Large intestine (tissue), 3 donors: ENCODE measurements around the gene COX4I1. TPM values are rescaled to one million over a fixed set of nuclear protein-coding genes. Genes with fewer than 3 reads are reported as not detected.
"Not testable (repeated sequence)": the region's sequence is repeated elsewhere in the genome, so short reads cannot be mapped to it uniquely, and the experiment has no call there.

ENCODE experiments used
- DNase-seq, 2 donors: peaks; one replicate each; pipeline versions ENCODE4 v3.0.0 to v3.0.0-alpha.2; 2013
- H3K27ac ChIP-seq: one replicate; pipeline ENCODE4 v1.5.1; 2013; ENCODE audit warnings: low read length
- H3K27me3 ChIP-seq: 2 replicates; pipeline ENCODE4 v1.6.1; 2013; ENCODE audit warnings: low read length; ENCODE audit not compliant: control insufficient read depth, insufficient read depth
- H3K36me3 ChIP-seq: 2 replicates; pipeline ENCODE4 v1.6.1; 2013; ENCODE audit warnings: low read length; ENCODE audit not compliant: control insufficient read depth, insufficient read depth
- H3K4me1 ChIP-seq: one replicate; pipeline ENCODE4 v1.6.1; 2013; ENCODE audit warnings: low read length; ENCODE audit not compliant: control insufficient read depth, insufficient read depth
- H3K4me3 ChIP-seq: one replicate; pipeline ENCODE4 v1.5.1; 2013; ENCODE audit warnings: low read length
- H3K9me3 ChIP-seq: one replicate; pipeline ENCODE4 v1.6.1; 2013; ENCODE audit warnings: mild to moderate bottlenecking, low read depth, low read length, moderate library complexity; ENCODE audit not compliant: control insufficient read depth
- WGBS: methylation state at CpG from one replicate; pipeline ENCODE4 v1.1.5; 2013; ENCODE audit warnings: low lambda C conversion rate; ENCODE audit not compliant: insufficient coverage; 5-methylcytosine and 5-hydroxymethylcytosine counted together
- polyA plus RNA-seq: library from polyadenylated mRNA; unstranded; fragments of 120-200 nt; gene quantifications from one replicate; pipeline ENCODE4 v1.2.1, GENCODE V29; 2013

The COX4I1 gene
- polyA plus RNA-seq, 1 donor: 492 TPM

DNA sequence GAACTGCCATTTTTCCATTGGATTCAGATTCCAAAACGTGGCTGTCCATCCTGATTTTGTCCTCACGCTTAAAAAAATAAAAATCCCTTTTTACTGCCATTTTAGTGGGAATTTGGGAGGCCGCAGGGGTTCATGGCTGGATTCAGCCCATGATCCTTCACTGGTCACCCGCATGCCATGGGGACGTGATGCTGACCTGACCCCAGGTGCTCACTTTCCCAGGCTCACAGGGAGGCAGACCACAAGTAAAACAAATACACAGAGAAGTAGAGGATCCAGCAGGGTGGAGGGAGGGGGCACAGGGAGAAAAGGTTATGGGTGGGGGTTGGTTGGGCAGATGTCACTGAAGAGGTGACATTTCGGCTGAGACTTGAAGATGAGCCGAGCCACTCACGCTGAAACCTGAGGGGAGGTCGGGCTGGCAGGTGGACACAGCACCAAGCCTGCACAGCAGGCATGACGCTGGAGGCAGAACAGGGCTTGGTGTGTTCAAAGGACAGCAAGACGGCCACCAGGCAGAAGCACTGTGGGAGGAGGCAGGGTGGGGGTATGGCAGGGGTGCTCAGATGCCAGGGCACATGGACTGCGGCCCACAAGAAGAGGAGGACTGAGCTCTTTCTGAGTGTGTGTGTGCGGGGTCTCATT lies 10.7 kb downstream of the COX4I1 start:
- Histone ChIP-seq H3K4me1 (no peaks in the 10 kb centered on the region), H3K9me3 (peaks cover 4% of the 10 kb centered on the region)
- WGBS: no CpG with 5 or more reads among the region's 13 CpGs

GRCh38 chr16:85810742-85811115 lies 11.2 kb downstream of the COX4I1 start:
- peaks cover 31% of the 10 kb centered on the region for H3K27me3 ChIP-seq
- peaks cover 4% of the 10 kb centered on the region for H3K9me3 ChIP-seq
- H3K27ac ChIP-seq: no peak overlapping the region
- DNase-seq: no peak
- H3K36me3 ChIP-seq: peaks cover 14% of the 10 kb centered on the region
- no peaks in the 10 kb centered on the region for H3K4me1 ChIP-seq
- WGBS: no CpG with 5 or more reads among the region's 7 CpGs
- no peak overlapping the region for H3K4me3 ChIP-seq

More for the DNA sequence above, 10.7 kb downstream of the COX4I1 start:
- Histone ChIP-seq H3K36me3 (peaks cover 19% of the 10 kb centered on the region), H3K4me3 (no peak overlapping the region), H3K27me3 (peaks cover 31% of the 10 kb centered on the region), H3K27ac (no peak overlapping the region)
- DNase-seq: no peak

GRCh38 chr16:85812031-85812807 lies 12.7 kb downstream of the COX4I1 start:
- DNase-seq: no peak
- H3K36me3 ChIP-seq: peaks cover under 1% of the 10 kb centered on the region
- H3K9me3 ChIP-seq: peaks cover 4% of the 10 kb centered on the region
- H3K4me1 ChIP-seq: no peaks in the 10 kb centered on the region
- peaks cover 31% of the 10 kb centered on the region for H3K27me3 ChIP-seq
- no peak overlapping the region for H3K27ac ChIP-seq
- no peak overlapping the region for H3K4me3 ChIP-seq
- WGBS: 50% methylated on average over 2 of the region's 37 CpGs

DNA sequence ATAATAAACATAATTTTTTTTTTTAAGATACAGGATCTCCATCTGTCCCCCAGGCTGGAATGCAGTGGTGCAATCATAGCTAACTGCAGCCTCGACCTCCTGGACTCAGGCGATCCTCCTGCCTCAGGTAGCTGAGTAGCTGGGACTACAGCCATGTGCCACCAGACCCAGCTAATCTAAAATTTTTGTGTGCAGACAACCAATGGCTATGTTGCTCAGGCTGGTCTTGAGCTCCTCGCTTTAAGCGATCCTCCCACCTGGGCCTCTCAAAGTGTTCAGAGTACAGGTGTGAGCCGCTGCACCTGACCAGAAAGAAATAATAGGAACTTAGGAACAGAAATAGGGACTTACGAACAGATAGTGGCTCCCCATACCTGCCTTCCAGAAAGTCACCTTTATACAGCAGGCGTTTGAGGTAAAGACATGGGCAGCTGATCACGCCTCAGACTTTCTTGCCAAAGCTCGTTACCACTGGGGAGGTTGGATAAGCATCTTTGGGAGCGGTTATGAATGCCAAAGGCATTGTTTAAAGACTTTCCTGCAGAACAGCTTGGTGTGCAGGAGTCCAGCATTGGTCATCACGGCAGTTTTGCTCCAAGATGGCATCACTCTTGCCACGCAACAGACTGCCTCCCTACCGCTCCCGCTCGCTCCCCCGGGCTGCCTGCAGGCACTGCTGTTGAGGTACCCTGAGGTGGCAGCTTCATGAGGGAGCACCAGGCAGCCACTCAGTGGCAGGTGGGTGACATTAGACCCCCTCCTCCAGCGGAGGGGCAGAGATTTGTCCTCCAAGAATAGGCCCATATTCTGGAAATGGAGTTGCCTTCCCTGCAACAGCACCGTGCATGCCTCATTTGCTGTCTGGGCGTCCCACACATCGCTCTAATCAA lies 13.6 kb downstream of the COX4I1 start:
- peaks cover 31% of the 10 kb centered on the region for H3K27me3 ChIP-seq
- no peaks in the 10 kb centered on the region for H3K36me3 ChIP-seq
- no peak overlapping the region for H3K4me3 ChIP-seq
- no peak overlapping the region for H3K27ac ChIP-seq
- WGBS: no CpG with 5 or more reads among the region's 20 CpGs
- H3K4me1 ChIP-seq: no peaks in the 10 kb centered on the region
- DNase-seq: no peak
- peaks cover 4% of the 10 kb centered on the region for H3K9me3 ChIP-seq

GRCh38 chr16:85816159-85816558 lies 16.7 kb downstream of the COX4I1 start:
- DNase-seq: no peak

GRCh38 chr16:85817195-85817594 lies 17.7 kb downstream of the COX4I1 start:
- H3K9me3 ChIP-seq, H3K36me3 ChIP-seq, H3K4me1 ChIP-seq, H3K27ac ChIP-seq, H3K4me3 ChIP-seq, DNase-seq: not testable (repeated sequence)
- 83% methylated on average over 1 of the region's 6 CpGs for WGBS
- H3K27me3 ChIP-seq: peaks cover 17% of the 10 kb centered on the region

More at GRCh38 chr16:85816159-85816558, 16.7 kb downstream of the COX4I1 start:
- Histone ChIP-seq H3K4me1 (no peaks in the 10 kb centered on the region), H3K4me3 (no peak overlapping the region), H3K9me3 (no peaks in the 10 kb centered on the region), H3K27ac (no peak overlapping the region), H3K36me3 (no peaks in the 10 kb centered on the region), H3K27me3 (peaks cover 26% of the 10 kb centered on the region)
- no CpG with 5 or more reads among the region's 14 CpGs for WGBS

- peaks cover 2% of the 10 kb centered on the region for H3K27me3 ChIP-seq
- H3K4me3 ChIP-seq: no peak overlapping the region
- WGBS: 0% methylated on average over 1 of the region's 10 CpGs
- no peak overlapping the region for H3K27ac ChIP-seq
- DNase-seq: peak; percentile 68 to 70
- H3K36me3 ChIP-seq: no peaks in the 10 kb centered on the region
- H3K9me3 ChIP-seq: no peaks in the 10 kb centered on the region
- peaks cover 4% of the 10 kb centered on the region for H3K4me1 ChIP-seq
Measured at GRCh38 chr16:85819245-85819644, 19.8 kb downstream of the COX4I1 start.

DNA sequence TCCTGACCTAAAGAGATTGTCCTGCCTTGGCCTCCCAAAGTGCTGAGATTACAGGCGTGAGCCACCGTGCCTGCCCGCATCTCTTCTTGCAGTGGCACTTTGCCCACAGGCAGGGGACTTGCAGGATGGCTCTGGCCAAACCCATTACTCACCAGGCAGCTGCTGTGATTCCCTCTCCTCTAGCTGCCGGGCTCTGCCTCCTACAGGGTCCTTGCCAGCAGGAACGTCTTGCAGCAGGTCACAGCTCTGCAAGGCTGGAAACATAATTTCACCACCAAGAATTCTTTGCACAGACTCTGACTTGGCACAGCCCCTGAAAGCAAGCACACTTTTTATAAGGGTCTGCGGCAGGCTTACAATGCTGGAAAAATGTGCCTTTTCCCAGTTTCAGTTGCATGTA lies 20.3 kb downstream of the COX4I1 start:
- H3K27ac ChIP-seq: no peak overlapping the region
- no peak overlapping the region for H3K4me3 ChIP-seq
- no peaks in the 10 kb centered on the region for H3K27me3 ChIP-seq
- H3K36me3 ChIP-seq: no peaks in the 10 kb centered on the region
- no peak for DNase-seq
- peaks cover 4% of the 10 kb centered on the region for H3K4me1 ChIP-seq
- WGBS: no CpG with 5 or more reads among the region's 6 CpGs
- peaks cover 1% of the 10 kb centered on the region for H3K9me3 ChIP-seq

DNA sequence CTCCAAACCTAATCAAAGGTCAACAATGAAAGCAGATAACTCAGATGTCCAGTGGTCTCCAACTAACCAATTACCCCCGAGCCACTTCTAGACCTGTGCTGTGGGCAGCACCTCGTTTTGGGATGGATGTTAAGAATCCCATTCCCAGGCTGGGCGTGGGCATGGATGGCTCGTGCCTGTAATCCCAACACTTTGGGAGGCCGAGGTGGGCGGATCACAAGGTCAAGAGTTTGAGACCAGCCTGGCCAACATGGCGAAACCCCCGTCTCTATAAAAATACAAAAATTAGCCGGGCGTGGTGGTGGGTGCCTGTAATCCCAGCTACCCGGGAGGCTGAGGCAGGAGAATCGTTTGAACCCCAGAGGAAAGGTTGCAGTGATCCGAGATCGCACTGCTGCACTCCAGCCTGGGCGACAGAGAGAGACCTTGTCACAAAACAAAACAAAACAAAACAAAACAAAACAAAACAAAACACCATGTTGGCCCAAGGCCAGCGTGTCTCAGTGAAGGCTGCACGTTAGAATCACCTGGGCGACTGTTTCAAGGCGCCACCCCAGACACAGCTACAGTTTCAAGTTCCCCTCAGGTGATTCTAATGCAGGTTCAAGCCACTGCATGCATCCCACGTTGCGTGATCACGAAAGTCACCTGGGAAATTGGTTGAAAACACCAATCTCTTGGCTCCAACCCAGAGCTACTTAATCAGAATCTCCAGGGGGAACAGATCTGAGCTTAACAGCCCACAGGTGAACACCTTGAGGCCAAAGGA lies 21.3 kb downstream of the COX4I1 start:
- no CpG with 5 or more reads among the region's 22 CpGs for whole genome bisulfite sequencing
- Histone ChIP-seq H3K27ac (no peak overlapping the region), H3K9me3 (peaks cover 2% of the 10 kb centered on the region), H3K4me3 (no peak overlapping the region), H3K27me3 (no peaks in the 10 kb centered on the region), H3K36me3 (no peaks in the 10 kb centered on the region), H3K4me1 (peaks cover 4% of the 10 kb centered on the region)
- DNase-seq: no peak
